ENCODE data around the gene SAP30BP.

The SAP30BP gene

DNA sequence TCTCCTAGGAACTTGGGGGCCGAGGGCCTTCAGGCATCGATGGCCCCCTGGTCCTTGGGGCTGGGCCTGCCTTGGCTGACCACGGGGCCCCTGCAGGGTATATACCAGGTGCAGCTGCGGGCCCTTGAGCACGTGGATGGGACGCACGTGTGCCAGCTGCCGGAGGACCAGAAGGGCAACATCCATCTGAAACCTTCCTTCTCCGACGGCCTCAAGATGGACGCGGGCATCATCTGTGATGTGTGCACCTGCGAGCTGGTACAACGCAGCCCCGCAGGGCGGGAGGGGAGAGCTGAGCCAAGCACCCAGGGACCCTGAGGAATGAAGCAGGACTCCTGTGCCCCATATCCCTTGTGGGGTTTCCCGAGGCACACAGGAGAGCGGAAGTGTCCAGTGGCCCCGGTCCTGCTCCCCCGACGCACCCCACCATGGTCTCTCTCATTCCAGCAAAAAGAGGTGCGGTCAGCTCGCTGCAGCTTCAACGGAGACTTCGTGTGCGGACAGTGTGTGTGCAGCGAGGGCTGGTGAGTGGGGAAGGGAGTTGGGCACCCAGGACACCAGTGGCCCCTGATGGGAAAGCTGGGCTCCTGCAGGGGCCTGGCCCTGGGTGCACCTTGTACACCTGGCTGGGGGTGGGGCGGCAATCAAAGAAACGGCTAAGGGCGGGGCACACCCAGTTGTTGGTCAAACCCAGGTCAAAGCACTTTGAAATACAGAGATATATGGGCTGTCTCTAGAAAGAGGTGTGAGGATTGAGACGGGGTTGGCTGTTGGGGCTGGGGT, 64.8 kb downstream of the SAP30BP start:
- no peak for DNase-seq (ENCODE audit: low read depth, low spot score)

DNA sequence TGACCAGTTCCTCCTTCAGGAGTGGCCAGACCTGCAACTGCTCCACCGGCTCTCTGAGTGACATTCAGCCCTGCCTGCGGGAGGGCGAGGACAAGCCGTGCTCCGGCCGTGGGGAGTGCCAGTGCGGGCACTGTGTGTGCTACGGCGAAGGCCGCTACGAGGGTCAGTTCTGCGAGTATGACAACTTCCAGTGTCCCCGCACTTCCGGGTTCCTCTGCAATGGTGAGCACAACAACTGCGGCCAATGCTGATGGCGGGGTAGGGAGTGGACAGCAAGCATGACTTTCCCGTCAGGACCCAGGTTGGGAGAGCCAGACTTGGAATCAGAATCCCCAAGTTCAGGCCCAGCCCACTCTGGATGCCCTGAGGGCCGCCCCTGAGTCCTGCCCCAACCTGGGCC, 66.3 kb downstream of the SAP30BP start:
- H3K27ac ChIP-seq = no peak overlapping the region
- DNase-seq (ENCODE audit: low read depth, low spot score) = no peak

More for the DNA sequence above, 64.8 kb downstream of the SAP30BP start:
- no peak overlapping the region for H3K27ac ChIP-seq

DNA sequence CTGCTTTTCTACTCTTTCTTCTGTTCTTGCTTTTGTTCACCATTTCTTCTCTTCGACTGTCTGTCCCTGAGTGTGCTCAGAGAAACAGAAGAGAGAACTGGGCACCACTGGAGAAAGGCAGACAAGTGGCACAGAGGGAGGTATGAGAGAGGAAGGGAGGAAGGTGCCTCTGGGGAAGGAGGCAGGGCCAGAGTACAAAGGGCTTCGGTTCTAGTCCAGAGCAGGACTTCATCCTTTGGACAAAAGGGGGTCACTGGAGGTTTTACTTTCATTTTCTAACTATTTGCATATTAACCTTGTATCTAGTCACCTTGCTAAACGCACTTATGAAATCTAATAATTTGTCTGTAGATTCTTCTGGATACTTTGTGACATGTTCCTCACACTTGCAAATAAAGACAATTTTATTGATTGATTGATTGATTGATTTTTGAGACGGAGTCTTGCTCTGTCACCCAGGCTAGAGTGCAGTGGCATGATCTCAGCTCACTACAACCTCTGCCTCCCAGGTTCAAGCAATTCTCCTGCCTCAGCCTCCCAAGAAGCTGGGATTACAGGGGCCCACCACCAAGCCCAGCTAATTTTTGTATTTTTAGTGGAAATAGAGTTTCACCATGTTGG, 67.6 kb downstream of the SAP30BP start:
- no peak overlapping the region for H3K27ac ChIP-seq
- no peak for DNase-seq (ENCODE audit: low read depth, low spot score)

DNA sequence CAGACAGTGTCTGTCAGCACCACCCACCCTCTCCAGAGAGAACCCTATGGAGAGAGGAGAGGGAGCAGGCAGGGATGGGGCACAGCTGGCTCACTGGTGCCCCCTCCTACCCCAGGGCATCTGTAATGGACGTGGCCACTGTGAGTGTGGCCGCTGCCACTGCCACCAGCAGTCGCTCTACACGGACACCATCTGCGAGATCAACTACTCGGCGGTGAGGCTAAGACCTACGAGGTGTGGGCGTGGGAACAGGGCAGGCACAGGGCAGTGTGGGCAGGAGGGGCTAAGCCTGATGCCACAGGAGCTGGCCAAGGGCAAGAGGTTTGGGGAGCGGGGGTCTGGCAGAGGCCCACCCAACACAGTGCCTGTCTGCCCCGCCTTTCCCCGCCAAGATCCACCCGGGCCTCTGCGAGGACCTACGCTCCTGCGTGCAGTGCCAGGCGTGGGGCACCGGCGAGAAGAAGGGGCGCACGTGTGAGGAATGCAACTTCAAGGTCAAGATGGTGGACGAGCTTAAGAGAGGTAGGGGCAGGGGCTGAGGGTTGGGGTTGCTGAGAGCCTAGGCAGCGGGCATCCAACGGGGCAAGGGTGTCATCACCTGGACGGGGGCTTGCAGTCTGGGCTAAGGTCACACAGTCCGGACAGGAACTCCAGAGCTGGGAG, 69.2 kb downstream of the SAP30BP start:
- no peak overlapping the region for H3K27ac ChIP-seq
- DNase-seq (ENCODE audit: low read depth, low spot score) = no peak

DNA sequence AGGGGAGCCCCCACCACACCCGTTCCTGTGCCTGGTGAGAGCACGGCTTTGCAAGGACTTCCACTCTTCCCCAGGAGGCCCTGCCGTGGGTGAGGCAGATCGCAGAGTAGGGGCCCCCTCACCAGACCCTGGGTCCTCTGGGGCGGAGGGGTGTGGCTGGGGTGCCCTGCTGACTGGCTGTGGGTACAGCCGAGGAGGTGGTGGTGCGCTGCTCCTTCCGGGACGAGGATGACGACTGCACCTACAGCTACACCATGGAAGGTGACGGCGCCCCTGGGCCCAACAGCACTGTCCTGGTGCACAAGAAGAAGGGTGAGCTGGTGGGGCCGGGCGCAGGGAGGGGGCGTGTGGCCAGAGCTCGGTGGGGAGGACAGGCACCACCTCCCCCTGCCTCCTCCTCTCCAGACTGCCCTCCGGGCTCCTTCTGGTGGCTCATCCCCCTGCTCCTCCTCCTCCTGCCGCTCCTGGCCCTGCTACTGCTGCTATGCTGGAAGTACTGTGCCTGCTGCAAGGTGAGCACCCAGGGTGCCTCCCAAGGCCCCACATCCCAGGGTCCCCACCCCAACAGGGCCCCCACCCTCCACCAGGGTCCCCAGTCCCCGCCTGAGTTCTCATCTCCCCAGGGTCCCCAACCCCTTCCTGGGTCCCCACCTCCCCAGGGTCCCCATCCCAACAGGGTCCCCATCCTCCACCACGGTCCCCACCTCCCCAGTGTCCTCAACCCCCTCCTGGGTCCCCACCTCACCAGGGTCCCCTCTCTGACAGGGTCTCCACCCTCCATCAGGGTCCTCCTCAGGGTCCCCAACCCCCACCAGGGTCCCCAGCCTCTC, 70.2 kb downstream of the SAP30BP start:
- no peak for DNase-seq (ENCODE audit: low read depth, low spot score)
- peak overlapping the region; percentile 36 for H3K27ac ChIP-seq

DNA sequence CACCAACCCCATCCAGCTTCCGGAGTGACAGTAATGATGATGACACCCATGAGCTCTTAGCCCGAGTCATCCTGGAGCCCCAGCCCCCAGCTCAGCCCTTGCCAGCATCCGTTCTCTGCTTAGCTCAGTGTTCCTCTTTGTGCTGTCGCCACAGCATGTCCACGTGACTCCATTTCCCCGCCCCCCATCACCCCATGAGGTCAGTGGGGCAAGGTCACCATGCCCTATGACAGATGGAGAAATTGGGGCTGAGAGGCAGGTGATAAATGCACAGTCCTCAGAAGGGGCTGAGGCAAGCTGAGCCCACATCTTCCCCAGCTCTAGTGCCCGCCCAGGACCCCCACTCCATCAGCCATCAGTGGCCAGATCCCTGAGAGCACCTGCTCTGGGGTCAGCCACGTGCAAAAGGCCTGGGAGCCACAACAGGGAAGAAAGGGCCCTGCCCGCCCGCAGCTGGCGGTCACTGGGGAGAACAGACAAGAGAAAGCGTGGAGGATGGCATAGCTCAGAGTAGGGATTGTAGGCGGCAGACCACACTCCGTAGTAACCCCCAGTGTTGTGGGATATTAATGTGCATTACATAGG, 71.2 kb downstream of the SAP30BP start:
- DNase-seq (ENCODE audit: low read depth, low spot score) = no peak
- peak overlapping the region; percentile 36 for H3K27ac ChIP-seq

DNA sequence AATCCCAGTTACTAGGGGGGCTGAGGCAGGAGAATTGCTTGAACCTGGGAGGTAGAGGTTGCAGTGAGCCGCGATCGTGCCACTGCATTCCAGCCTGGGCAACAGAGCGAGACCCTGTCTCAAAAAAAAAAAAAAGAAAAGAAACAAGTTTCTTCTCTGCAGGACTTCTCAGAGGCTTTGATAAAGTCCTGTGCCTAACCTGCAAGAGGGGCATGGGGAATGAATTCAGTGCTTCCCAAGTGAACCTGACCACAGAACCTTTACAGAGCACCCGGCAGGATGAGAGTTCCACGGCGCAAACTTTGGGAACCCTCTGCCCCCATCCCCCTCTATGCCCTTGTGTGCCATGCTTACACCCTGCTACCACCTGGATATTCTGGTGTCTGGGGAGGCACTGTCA, 72.0 kb downstream of the SAP30BP start:
- DNase-seq (ENCODE audit: low read depth, low spot score) = no peak

DNA sequence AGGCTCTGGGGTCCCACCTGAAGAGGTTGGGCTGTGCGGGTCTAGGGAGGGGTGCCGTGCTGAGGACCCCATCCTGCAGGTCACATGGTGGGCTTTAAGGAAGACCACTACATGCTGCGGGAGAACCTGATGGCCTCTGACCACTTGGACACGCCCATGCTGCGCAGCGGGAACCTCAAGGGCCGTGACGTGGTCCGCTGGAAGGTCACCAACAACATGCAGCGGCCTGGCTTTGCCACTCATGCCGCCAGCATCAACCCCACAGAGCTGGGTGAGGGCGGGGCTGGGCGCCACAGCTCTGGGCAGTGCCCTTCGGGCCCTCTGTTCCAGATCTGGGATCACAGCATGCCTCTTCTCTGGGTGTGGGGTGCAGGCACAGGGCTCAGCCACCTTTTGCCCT, 72.7 kb downstream of the SAP30BP start:
- no peak overlapping the region for H3K27ac ChIP-seq
- DNase-seq (ENCODE audit: low read depth, low spot score) = no peak

More for the DNA sequence above, 72.0 kb downstream of the SAP30BP start:
- no peak overlapping the region for H3K27ac ChIP-seq

DNA sequence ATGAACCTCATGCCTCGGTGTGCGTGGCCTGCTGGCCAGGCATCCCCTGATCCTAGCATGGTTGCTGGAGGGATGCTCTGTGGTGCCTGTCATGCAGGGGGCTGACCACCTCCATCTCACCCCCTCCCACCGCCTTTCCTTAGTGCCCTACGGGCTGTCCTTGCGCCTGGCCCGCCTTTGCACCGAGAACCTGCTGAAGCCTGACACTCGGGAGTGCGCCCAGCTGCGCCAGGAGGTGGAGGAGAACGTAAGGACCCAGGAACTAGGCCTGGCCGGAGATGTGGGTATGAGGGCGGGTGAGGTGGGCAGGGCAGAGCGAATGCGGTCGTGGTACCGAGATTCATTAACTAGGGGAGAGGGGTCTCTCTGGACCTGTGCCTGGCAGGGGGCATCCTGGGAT, 73.1 kb downstream of the SAP30BP start:
- DNase-seq (ENCODE audit: low read depth, low spot score) = no peak
- no peak overlapping the region for H3K27ac ChIP-seq

DNA sequence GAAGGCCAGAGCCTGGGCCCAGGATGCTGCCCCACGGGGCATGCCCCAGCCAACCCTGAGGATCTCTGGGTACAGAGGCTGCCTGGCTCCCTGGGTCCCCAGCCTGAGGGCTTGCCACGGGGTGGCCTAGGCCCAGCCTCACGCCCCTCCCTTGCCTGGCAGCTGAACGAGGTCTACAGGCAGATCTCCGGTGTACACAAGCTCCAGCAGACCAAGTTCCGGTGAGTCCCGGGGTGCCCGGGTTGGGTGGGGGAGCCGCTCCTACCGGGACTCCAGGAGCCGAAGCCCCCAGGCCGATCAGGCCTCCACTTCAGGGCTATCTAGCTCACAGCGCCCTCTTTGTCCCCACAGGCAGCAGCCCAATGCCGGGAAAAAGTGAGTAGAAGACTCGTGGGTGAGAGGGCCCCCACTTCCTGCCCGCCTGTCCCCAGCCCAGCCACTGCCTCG, 73.5 kb downstream of the SAP30BP start:
- DNase-seq (ENCODE audit: low read depth, low spot score) = no peak
- H3K27ac ChIP-seq = no peak overlapping the region

DNA sequence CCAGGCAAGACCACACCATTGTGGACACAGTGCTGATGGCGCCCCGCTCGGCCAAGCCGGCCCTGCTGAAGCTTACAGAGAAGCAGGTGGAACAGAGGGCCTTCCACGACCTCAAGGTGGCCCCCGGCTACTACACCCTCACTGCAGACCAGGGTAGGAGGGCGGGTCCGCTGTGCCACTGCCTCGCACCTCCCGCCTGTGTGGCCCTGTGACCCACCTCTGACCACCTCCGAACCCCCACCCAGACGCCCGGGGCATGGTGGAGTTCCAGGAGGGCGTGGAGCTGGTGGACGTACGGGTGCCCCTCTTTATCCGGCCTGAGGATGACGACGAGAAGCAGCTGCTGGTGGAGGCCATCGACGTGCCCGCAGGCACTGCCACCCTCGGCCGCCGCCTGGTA, 75.2 kb downstream of the SAP30BP start:
- no peak for DNase-seq (ENCODE audit: low read depth, low spot score)
- no peak overlapping the region for H3K27ac ChIP-seq

DNA sequence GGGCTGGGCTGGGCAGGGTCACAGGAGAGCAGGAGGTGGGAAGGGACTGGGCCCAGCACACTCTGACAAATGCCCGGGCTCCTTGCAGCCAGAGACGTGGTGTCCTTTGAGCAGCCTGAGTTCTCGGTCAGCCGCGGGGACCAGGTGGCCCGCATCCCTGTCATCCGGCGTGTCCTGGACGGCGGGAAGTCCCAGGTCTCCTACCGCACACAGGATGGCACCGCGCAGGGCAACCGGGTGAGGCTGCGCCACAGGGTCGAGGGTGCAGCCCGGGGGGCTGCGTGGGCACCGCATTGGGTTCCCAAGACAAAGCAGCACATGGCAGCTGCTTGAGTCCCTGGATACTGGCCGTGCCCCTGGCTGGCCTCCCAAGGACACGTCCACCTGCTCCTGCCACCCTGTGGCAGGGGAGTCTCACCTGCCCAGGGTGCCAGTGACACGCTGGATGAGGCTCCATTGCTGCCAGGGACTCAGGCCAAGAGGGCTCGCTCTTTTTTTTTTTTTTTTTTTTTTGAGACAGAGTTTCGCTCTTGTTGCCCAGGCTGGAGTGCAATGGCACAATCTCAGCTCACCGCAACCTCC, 76.6 kb downstream of the SAP30BP start:
- no peak overlapping the region for H3K27ac ChIP-seq
- no peak for DNase-seq (ENCODE audit: low read depth, low spot score)

DNA sequence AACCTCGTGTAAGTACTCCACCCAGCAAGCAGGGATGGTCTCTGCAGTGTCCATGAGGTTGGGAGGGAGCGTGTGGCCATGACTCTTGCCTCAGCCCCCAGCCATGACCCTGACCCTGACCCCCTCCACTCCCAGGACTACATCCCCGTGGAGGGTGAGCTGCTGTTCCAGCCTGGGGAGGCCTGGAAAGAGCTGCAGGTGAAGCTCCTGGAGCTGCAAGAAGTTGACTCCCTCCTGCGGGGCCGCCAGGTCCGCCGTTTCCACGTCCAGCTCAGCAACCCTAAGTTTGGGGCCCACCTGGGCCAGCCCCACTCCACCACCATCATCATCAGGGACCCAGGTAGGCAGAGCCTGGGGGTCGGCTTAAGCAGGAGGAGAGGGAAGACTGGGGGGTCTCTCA, 81.6 kb downstream of the SAP30BP start:
- no peak for DNase-seq (ENCODE audit: low read depth, low spot score)
- H3K27ac ChIP-seq = no peak overlapping the region

DNA sequence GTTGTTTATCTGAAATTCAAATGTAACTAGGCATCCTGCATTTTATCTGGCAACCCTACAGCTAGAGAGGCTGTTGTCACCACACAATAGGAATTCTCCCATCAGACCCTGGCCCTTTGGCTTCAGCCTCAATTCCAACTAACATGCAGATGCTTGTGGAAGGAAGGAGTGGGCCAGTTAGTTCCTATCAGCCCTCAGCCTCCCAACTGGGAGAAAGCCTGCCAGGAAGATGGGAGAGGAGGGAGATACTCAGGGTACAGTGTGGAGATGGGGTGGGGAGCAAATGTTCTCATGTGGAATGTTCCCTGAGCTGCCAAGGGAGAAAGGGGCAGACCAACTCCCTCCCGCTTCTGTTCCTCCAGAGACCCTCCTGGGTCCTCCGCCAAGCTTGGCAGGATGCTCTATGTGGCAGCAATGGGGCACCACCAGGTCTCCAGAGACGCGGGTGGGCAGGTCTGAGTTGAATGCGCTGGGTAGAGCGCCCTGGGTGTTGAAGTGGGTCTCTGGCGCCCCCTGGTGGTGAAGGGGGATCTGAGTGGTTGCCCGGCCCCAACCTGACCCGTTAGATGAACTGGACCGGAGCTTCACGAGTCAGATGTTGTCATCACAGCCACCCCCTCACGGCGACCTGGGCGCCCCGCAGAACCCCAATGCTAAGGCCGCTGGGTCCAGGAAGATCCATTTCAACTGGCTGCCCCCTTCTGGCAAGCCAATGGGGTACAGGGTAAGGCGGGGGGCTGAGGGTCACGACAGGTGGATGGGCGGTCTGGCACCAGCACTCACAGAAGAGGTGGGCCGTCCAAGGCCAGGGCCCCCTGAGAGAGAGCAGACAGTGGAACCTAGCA, 82.6 kb downstream of the SAP30BP start:
- DNase-seq (ENCODE audit: low read depth, low spot score) = no peak
- H3K27ac ChIP-seq = no peak overlapping the region

DNA sequence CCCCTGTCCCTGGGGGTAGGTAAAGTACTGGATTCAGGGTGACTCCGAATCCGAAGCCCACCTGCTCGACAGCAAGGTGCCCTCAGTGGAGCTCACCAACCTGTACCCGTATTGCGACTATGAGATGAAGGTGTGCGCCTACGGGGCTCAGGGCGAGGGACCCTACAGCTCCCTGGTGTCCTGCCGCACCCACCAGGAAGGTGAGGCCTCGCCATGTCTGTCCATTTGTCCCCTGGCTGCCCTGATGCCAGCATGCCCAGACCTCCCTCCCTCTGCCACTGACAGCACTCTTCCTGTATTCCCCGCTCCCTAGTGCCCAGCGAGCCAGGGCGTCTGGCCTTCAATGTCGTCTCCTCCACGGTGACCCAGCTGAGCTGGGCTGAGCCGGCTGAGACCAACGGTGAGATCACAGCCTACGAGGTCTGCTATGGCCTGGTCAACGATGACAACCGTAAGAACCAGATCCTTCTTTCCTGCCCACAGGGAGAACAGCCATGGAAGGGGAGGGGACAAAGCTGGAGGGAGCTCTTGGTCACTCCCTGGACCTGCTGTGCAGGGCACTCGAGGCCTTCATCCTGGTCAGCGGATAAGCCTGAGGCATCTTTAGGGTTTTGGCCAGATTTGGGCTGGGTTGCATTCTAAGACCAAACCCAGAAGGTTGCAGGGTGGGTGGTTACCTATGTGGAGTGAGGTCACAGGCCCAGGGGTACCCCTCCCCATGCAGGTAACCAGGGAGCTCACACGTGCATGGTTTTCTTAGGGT, 83.7 kb downstream of the SAP30BP start:
- no peak for DNase-seq (ENCODE audit: low read depth, low spot score)
- H3K27ac ChIP-seq = no peak overlapping the region

DNA sequence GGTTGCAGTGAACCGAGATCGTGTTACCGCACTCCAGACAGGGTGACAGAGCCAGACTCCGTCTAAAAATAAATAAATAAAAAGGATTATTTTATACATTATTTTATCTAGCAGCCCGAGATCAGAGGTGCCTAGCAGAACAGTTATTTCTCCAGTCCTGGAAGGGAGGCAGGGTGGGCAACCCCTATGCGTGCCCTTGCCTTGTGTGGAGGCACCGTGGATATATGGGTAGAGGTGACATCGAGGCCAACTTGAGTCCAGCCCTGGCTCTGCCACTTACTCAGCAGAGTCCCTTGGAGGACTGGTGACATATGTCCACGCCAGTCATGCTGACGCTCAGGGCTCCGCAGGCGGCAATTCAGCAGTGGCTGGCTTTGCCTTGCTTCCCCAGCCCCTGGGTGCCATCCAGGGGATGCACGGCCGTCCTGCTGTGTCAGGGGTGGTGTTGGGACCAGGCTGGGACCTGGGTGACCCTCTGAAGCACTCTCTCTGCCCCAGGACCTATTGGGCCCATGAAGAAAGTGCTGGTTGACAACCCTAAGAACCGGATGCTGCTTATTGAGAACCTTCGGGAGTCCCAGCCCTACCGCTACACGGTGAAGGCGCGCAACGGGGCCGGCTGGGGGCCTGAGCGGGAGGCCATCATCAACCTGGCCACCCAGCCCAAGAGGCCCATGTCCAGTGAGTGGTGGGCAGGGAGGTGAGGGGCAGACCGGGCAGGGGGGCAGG, 84.7 kb downstream of the SAP30BP start:
- no peak for DNase-seq (ENCODE audit: low read depth, low spot score)
- no peak overlapping the region for H3K27ac ChIP-seq

DNA sequence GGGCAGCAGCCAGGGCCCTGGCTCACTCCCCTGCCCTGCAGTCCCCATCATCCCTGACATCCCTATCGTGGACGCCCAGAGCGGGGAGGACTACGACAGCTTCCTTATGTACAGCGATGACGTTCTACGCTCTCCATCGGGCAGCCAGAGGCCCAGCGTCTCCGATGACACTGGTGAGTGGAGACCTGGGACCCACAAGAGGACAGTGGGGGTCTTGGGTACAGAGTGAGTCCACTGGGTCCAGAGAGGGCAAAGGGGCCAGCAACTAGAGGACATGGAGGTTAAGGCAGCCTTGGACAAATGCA, 85.2 kb downstream of the SAP30BP start:
- DNase-seq (ENCODE audit: low read depth, low spot score) = no peak
- no peak overlapping the region for H3K27ac ChIP-seq

Measured in epithelial cell of prostate (primary cell).